GM18507 (cell line): Measurements from ENCODE around the gene KRTAP9-8.
"Not testable (repeated sequence)": the region's sequence is repeated elsewhere in the genome, so short reads cannot be mapped to it uniquely, and the experiment has no call there.

ENCODE experiments used
- DNase-seq: peaks from one replicate; pipeline ENCODE4 v3.0.0; 2011; ENCODE audit warnings: low read depth; ENCODE audit not compliant: insufficient read length; ENCODE audit errors: extremely low spot score
- FAIRE-seq: peaks from 2 replicates; lab custom pipeline; 2011; peaks lifted over from hg19 to GRCh38; lab: Jason Lieb, UNC

KRTAP9-8 gene

GRCh38 chr17:41251261-41251660, 13.5 kb downstream of the KRTAP9-8 start:
- DNase-seq: no peak
- FAIRE-seq: no peak

GRCh38 chr17:41254861-41255260, 17.1 kb downstream of the KRTAP9-8 start:
- no peak for FAIRE-seq
- no peak for DNase-seq

GRCh38 chr17:41255381-41256290, 17.8 kb downstream of the KRTAP9-8 start, which contains the start of gene KRTAP9-9:
Gene KRTAP9-9 (plus strand): TSS chr17:41255384.
- not testable (repeated sequence) for FAIRE-seq

GRCh38 chr17:41256291-41256685, 18.5 kb downstream of the KRTAP9-8 start:
- no peak for FAIRE-seq

More at GRCh38 chr17:41255381-41256290, 17.8 kb downstream of the KRTAP9-8 start, which contains the start of gene KRTAP9-9:
- DNase-seq: not testable (repeated sequence)

GRCh38 chr17:41258406-41258805, 20.6 kb downstream of the KRTAP9-8 start:
- no peak for DNase-seq
- no peak for FAIRE-seq

More at GRCh38 chr17:41256291-41256685, 18.5 kb downstream of the KRTAP9-8 start:
- DNase-seq: no peak

GRCh38 chr17:41263212-41263611, 25.4 kb downstream of the KRTAP9-8 start:
- FAIRE-seq: no peak

GRCh38 chr17:41264599-41264998, 26.8 kb downstream of the KRTAP9-8 start:
- no peak for DNase-seq
- no peak for FAIRE-seq

More at GRCh38 chr17:41263212-41263611, 25.4 kb downstream of the KRTAP9-8 start:
- no peak for DNase-seq

- FAIRE-seq (no peak), DNase-seq (no peak)
Observed at GRCh38 chr17:41265078-41265477, 27.3 kb downstream of the KRTAP9-8 start, which contains the start of gene KRTAP9-6. Gene KRTAP9-6 (plus strand): TSS chr17:41265378. CDS start chr17:41265378, 0 bp downstream.

GRCh38 chr17:41267711-41268110, 29.9 kb downstream of the KRTAP9-8 start:
- DNase-seq: no peak

GRCh38 chr17:41271323-41271722, 33.5 kb downstream of the KRTAP9-8 start:
- not testable (repeated sequence) for DNase-seq, FAIRE-seq

More at GRCh38 chr17:41267711-41268110, 29.9 kb downstream of the KRTAP9-8 start:
- FAIRE-seq: no peak

GRCh38 chr17:41271858-41272257, 34.1 kb downstream of the KRTAP9-8 start:
- no peak for FAIRE-seq
- no peak for DNase-seq

GRCh38 chr17:41275648-41276190, 37.9 kb downstream of the KRTAP9-8 start, which contains the start of gene KRTAP9-7:
Gene KRTAP9-7 (plus strand): TSS chr17:41275698. CDS start chr17:41275698, 0 bp downstream.
- FAIRE-seq, DNase-seq: not testable (repeated sequence)

- DNase-seq (no peak), FAIRE-seq (no peak)
Observed at GRCh38 chr17:41278176-41278955, 40.6 kb downstream of the KRTAP9-8 start.

GRCh38 chr17:41284043-41284442, 46.2 kb downstream of the KRTAP9-8 start:
- DNase-seq: no peak
- no peak for FAIRE-seq

GRCh38 chr17:41284546-41284945, 46.7 kb downstream of the KRTAP9-8 start:
- DNase-seq (no peak), FAIRE-seq (no peak)

GRCh38 chr17:41287050-41287449, 49.3 kb downstream of the KRTAP9-8 start:
- no peak for FAIRE-seq

More at GRCh38 chr17:41287050-41287449, 49.3 kb downstream of the KRTAP9-8 start:
- DNase-seq: no peak
